ELR (cell line): ENCODE data around the gene KCNIP4.
A peak's percentile ranks its signal among the peaks of the same experiment; 100 is the strongest.

Experiments
- DNase-seq: peaks from one replicate; pipeline ENCODE4 v3.0.0-alpha.2; 2015; ENCODE audit warnings: low read depth

Gene KCNIP4

DNA sequence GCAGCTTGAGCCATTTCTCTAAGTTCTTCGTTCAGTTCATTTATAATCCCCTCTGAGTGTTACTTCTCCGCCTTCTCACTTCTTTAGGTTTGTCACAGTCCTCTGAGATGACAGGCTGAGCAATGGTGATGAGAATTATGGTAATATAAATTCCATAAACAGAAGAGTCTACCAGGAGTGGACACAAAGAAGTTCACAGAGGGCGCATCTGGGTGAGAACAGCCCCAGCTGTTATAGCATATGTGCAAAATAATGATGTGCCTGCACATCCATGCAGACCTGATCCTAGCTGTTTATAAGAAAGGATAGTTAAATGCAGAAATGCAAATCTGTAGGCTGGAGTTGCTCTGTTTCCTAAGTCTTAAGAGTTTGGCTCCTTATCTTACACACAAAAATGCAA is 377.5 kb downstream of the KCNIP4 start:
- DNase-seq, result no peak

DNA sequence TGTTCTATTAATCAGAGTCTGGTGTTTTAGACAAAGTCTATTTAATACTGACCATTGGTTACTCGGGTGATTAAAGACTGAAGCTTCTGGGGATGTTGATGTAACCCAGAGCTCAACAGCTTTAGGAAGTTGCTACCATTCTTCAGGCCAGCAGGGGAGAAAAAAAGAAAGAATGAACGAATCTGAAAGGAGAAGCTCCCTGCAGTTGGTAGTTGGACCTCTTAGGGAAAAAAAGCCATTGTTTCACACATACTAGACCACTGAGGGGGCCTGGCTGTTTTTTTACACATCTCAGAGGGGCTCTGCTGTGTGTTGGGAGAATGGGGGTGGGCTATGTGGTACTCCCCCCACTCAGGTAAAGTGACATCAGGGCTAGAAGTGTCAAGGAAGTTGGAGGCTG is 378.9 kb downstream of the KCNIP4 start:
- DNase-seq, result no peak

DNA sequence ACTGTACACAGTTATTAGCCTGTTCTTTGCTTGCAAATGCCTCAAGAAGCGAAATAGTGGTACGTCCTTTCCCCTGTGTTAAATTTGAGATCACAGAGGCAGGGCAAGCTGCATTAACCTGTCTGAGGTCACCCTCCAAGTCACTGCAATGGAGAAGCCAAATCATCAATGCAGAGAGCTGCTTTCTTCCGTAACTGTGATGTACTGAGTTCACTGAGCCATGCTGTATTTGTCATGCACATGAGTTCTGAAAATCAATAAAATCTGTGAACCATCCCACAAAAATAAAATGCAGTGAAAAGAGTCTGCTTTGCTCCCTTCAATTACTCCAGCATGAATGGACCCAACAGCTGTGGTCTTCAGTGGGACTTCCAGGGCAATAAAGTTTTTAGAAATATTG is 393.5 kb downstream of the KCNIP4 start:
- no peak for DNase-seq

DNA sequence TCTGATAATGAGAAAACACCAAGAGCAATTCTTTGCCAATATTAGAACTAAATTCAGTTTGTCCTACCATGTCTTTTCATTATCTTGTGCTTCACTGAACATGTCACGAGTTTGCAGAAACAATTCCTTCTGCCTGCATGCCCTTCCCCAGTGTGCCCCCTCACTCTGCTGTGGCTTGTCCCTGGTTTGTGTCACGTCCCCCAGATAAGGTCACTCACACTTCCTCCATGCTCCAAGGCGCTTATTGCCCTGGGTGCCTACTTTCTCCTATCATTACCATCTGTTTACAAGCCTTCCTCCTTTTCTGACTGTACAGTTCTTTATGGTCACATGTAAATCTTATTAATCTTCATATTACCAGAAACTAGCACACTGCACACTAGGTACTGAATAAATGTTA is 394.1 kb downstream of the KCNIP4 start:
- DNase-seq, result no peak

DNA sequence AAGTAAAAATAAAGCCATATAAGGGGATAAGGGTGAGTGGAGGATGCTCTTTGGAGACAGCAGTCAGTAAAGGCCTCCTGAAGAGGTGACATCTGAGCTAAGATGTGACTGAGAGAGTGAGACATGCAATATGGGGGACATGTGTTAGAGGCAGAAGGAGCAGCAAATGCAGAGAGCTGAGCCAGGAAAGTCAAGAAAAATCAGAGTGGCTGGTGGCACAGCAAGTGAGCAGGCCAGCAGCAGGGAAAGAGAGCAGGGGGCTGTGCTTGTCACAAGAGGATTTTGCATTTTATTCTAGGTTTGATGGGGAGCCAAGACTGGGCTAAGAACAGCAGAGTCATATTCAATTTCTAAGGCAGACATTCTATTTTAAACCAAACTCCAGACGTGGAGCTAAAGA is 394.5 kb downstream of the KCNIP4 start:
- DNase-seq, result no peak

- no peak for DNase-seq
Measured at GRCh38 chr4:21552455-21552854, 396.1 kb downstream of the KCNIP4 start.

GRCh38 chr4:21544955-21545354 is 403.6 kb downstream of the KCNIP4 start:
- no peak for DNase-seq

GRCh38 chr4:21544415-21544814 is 404.2 kb downstream of the KCNIP4 start:
- DNase-seq, result no peak

DNA sequence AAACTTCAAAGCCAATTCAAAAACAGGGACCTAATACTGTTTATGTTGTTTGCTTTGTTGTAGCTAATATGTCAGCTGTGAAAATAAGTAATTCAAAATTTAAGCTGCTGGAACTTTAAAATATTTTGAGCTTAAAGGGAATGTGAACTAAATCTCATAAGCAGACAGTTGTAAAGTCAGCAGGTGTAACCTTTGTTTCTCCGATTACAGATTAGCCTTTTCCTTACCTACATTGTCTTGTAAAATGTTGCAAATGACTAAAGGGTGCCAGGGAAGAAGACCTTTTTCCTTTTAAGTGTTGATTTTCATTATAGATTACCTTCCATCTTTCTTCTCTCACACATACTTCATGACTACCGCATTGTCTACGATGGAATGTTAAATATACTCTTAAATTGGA is 405.1 kb downstream of the KCNIP4 start:
- DNase-seq, result no peak

GRCh38 chr4:21535898-21536297 is 412.7 kb downstream of the KCNIP4 start:
- no peak for DNase-seq

- DNase-seq, result no peak
Measured at GRCh38 chr4:21531048-21531447, 417.5 kb downstream of the KCNIP4 start.

DNA sequence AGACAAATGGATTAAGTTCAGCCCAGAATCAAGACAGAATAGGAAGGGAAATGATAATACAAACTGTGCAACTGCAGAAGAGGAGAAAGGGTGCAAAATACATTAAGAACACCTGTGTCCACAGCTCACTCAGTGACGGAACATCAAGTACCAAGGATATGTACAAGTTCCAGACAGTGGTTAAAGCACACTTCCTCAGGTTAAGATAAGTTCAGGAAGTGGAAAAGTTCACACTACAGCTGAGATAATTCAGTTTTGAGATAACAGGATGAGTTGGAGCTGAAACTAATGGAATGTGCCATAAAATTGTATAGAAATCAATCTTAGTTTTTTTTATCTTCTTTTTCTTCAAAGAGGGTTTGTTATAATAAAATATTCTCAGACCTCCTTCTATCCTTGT is 419.4 kb downstream of the KCNIP4 start:
- no peak for DNase-seq

DNA sequence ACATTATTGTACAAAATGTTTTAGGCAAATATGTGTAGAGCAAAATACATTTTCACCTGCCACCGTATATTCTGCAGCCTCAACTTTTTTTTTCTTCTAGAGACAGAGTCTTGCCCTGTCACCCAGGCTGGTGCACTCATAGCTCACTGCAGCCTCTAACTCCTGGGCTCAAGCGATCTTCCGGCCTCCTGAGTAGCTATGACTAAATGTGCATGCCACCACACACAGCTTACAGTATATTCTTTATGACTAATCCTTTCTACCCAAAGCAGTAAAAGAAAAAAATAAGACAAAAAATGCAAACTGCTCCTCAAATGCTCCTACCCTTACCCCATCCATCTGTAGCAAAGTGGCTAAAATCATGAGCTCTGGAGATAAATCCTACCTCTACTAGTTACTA is 426.3 kb downstream of the KCNIP4 start:
- peak; percentile 3 for DNase-seq

- no peak for DNase-seq
Measured at GRCh38 chr4:21517126-21517859, 431.3 kb downstream of the KCNIP4 start.

DNA sequence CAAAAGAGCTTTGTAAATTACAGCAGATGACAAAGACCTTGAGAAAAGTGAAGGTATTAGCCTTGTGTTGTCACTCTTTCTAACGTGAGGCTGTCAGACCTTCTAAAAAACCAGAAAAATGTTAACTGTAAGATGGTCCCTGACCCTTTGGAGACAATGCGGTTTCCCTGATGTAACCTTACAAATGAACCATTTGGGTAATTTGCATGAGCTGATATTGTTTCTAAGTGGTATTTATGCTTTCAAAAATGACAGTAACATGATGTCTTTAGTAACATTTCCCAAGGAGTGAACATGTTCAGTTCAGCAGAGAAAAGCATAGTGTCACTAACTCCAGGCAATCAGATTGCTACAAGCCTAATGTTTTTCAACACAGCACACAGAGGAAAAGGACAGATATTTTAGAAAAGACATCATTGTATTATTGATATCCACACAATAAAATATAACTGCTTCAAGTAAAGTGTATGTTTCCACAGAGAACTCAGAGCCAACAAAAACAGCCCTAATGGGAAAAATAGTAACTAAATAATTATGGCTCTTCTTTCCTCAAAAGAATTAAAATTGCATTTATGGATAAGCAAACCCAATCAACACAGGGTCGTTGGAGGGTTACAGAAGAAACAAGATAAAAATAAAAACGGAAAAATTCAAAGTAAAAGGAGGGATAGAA is 434.4 kb downstream of the KCNIP4 start:
- no peak for DNase-seq

GRCh38 chr4:21512353-21512752 is 436.2 kb downstream of the KCNIP4 start:
- DNase-seq, result peak; percentile 52

GRCh38 chr4:21507439-21507838 is 441.1 kb downstream of the KCNIP4 start:
- DNase-seq, result peak; percentile 28

- no peak for DNase-seq
Measured at GRCh38 chr4:21490682-21491081, 457.9 kb downstream of the KCNIP4 start.

DNA sequence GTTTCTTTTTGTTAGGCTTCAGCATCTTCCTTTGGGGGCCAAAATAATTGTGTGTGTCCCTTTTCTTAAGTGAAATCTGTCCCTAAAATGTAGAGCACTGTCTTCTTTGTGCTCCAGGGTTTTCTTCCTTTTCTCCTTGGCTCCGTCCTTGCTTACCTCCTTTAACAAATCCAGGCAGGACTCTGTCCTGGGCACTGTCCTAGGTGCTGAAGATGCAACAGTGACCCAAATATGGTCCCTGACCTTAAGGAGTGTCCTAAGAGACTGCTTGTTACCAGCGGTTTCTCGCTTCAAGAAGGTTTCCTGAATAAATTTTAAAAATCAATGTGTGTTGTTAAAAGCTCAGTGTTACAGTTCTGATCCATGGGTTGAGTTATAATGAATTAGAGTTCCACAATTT is 471.8 kb downstream of the KCNIP4 start:
- DNase-seq, result peak; percentile 2

GRCh38 chr4:21474195-21474594 is 474.4 kb downstream of the KCNIP4 start:
- DNase-seq, result no peak

DNA sequence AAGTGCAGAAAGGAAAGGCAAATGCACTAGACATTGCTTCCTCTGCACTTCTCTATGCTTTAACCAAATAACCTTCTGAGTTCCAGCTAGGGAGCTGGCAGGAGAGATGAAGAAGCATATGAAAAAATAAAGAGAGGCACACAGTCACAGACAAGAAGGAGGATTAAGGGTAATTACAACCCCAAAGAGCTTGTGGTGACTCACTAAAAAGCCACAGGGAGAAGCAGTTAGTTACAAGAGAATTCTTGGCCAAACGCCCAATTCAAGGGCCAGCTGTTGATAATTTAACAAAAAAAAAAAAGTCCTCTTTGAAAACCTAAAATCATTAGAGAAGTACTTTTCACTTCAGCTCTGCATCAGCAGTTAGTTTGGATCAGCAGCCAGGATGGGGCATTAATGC is 478.0 kb downstream of the KCNIP4 start:
- DNase-seq, result peak; percentile 50

DNA sequence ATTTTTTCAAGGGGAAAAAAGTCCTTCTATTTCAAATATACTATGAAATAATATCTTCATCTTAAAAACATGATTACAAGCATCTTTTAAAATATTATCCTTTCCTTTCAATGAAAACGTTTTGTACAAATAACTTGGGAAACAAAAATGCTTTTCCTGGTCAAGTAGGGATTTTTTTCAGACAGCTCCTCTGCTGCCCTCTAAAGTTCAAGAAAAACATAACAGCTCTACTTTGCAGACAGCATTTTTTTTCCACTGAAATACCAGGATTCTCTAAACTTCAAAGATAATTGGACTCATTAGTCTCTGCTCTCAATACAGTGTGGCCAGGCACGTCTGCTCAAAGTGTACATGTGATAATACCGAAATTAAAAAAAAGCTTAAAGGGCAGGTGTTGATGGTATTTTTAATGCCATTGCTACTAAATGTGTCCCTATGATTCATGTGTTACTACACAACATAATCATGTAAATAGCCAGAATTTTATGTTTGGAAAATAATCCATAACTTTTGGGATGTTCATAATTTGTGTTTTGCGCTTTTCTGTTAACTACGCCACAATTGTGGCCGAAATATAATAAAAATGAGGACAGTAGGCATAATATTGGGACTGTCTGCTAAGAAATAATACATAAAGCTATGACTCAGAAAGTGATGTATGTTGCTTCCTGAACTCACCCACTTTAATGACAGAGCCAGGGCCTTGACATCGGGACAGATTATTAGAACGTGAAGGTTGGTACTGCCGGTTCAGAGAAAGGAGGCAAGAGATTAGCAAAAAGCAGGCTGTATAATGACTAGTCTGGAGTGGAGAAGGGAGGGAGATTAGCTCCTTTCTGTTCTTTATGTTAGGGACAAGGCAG is 478.9 kb downstream of the KCNIP4 start:
- DNase-seq, result peak; percentile 34

GRCh38 chr4:21467551-21467950 is 481.0 kb downstream of the KCNIP4 start:
- DNase-seq, result no peak
